Measurements from ENCODE around the gene TENM4.

- TF ChIP-seq CTCF (IDR thresholded peaks at IDR 0.05) (no peak), POLR2A (IDR thresholded peaks at IDR 0.05) (no peak)
Observed at GRCh38 chr11:79069504-79069903, 371.3 kb downstream of the TENM4 start.

All from heart left ventricle (tissue), 13 donors.